Hematopoietic multipotent progenitor cell treated with erythropoietin and hydrocortisone succinate and interleukin-3 and kit ligand, for 15 days (in vitro differentiated cells): ENCODE data around the gene RNU1-2.
"Not testable (repeated sequence)": the region's sequence is repeated elsewhere in the genome, so short reads cannot be mapped to it uniquely, and the experiment has no call there.

ENCODE experiments used
- DNase-seq: peaks from one replicate; pipeline ENCODE4 v3.0.0-alpha.2; 2015; ENCODE audit warnings: low spot score

Gene RNU1-2

DNA sequence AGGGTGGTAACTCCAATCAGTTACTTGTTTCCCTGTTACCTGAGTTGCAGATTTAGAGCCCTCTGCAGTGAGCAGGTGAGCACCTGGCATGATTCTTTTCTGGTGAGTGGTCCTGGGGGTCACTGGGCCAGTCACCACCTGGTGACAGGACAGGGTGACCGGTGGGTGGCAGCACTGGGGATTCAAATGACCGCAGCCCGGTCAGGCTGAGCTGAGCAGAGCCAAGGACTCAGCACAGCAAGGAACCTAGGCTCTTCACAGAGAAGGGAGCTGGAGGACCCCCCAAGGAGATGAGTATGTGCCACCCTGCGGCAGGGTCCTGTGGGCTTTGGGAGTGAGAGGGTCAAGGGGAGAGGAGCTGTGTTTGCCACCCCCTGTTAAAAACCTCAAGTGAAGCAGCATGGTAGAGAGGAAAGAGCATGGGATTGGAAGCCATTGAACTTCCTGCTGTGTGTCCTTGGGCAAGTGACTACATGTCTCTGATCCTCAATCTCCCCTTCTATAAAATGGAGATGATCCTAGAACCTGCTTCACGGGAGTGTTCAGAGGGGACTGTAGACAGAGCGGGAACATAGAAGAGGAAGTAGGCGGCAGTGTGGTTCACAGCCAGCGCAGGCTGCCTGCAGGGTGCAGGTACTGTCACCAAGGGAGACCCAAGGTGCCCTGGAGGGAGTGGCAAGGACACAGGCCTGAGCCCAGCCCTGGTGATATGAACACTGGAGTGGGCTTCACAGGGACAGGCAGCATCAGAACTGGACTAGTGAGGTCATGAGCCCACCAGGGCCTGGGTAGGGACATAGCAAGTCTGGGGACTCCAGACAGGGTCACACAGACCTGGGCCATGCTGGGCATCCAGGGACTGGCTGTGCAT lies 16.3 kb downstream of the RNU1-2 start:
- DNase-seq, result not testable (repeated sequence)

DNA sequence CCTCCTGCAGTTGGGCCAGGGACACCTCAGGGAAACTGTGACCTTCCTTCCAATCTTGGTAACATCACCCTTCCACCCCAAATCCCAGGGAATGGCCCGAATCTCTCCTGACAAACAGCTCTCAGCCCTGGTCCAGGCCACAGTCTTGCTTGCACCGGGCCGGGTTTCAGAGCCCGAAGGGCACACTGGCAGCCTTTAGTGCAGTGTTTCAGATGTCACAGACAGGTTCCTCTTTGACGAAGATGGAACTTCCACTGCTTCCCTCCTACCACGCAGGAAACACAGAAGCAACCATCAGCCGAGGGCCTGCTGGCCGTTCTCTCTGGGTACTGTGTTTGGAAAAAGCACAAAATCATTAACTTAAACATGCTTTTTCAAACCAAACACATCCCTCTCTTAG lies 17.0 kb downstream of the RNU1-2 start:
- not testable (repeated sequence) for DNase-seq

DNA sequence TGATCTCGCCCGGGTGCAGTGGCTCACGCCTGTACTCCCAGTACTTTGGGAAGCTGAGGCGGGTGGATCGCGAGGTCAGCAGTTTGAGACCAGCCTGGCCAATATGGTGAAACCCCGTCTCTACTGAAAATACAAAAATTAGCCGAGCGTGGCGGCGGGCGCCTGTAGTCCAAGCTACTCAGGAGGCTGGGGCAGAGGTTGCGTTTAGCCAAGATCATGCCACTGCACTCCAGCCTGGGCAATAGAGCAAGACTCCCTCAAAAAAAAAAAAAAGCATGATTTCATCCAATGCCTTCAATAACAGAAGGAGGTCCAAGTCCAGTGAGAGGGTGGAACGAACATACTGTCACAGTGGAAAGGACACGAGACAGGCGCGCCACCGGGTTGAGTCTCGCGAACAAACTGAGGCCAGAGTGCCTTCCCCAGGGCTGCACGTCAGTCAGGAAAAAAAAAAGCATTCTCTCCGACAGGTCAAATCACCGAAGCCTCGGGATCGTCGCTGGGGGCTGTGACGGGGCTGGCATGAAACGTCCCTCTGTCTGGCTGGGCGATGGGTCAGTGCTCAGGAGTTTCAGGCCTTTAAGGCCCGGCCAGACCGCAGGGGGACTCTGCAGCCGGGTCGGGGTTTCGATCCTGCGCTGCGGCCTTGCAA lies 17.5 kb downstream of the RNU1-2 start:
- DNase-seq, result no peak

DNA sequence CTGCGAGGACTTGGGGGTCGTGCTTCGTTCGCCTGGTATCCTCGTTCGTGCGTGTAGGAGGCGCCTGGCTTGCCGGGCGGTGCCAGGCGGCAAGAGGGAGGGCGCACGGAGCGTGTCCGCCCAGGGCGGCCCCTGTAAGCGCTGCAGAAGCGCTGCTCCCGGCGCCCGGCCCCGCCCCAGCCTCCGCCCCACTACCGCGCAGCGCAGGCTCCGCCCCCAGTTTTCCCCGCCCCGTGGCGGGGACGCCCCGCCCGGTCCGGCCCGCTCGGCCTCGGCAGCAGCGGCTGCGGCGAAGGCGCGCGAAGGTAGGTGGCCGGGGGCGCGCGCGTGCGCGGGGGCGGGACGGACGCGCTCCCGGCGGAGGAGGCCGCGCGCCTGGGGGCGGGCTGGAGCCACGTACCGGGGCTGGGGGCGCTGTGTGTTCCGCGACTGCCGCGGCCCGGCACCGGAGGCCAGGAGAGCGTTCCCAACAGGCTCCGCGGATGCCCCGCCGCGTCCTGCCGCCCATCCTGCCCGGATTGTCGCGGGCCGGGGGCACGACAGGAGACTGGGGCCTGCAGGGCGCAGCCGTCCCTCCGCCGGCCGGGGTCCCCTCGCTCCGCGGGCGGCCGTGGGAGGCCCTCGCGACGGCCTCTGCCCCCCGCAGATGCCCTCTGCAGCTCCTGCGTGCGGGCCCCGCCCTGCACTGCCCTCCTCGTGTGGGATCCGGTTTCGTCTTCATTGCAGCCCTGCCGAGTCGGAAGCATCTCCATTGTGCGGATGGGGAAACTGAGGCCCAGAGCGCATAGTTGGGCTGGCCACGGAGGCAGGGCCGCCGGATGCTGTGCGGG lies 18.3 kb downstream of the RNU1-2 start:
- DNase-seq, result peak; percentile 93

DNA sequence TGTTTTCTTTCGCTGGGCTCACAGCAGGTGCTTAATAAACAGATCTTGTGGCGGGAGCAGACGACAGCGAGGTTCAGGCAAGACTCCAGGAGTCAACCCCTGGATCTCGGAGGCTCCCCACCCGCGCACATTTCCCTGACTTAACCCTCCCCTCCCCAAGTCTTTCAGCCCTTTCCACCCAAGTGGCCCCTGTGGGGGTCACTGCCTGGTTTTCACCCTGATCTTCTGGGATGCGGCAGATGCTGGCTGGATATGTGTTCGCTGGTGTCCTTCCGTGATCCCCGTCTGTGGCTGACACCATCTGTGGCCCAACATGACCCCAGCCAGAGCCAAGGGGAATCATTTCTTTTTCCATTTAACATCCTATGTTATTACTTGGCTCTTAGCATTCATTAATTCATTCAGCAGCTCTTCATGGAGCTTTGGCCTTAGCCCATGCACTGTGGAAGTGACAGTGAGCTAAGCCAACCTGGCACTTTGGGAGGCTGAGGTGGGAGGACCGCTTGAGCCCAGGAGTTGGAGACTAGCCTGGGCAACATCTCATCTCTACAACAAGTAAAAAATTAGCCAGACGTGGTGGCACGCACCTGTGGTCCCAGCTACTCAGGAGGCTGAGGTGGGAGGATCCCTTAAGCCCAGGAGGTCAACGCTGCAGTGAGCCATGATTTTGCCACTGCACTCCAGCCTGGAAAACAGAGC lies 19.3 kb downstream of the RNU1-2 start:
- not testable (repeated sequence) for DNase-seq

DNA sequence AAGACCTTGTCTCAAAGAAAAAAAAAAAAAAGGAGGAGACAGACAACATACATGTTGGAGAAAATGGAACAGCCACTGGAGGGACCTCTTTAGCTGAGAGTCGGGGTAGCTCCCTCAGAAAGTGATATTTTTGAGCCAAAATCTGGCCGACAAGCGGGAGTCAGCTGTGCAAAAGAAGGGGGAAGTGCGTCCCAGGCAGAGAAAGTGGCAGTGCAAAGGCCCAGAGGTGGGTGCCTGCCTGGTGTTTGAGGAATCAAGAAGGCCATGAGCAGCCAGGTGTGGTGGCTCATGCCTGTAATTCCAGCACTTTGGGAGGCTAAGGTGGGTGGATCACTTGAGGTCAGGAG lies 19.8 kb downstream of the RNU1-2 start:
- DNase-seq, result no peak

DNA sequence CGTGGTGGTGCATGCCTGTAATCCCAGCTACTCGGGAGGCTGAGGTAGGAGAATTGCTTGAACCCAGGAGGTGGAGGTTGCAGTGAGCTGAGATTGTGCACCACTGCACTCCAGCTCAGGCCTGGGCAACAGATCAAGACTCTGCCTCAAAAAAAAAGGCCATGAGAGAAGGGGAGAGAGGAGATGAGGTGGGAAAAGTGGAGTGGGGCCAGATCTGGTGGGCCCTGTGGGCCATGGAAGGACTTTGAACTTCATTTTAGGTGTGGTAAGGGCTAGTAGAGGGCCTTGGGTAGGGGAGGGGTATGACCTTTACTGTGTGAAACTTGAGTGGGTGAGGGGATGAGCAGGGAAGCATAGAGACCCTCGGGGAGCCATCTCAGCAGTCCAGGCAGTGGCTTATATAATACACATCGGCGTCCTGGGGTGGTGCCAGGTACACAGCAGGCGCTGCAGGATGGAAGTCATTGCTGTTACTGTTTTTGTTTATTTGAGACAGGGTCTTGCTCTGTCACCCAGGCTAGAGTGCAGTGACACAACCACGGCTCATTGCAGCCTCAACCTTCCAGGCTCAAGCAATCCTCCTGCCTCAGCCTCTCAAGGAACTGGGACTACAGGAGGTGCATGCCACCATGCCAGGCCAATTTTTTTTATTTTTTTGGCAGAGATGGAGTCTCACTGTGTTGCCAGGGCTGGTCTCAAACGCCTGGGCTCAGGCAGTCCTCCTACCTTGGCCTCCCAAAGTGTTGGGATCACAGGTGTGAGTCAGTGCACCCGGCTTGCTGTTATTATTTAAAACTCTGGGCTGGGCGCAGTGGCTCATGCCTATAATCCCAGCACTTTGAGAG lies 20.5 kb downstream of the RNU1-2 start:
- DNase-seq, result not testable (repeated sequence)

DNA sequence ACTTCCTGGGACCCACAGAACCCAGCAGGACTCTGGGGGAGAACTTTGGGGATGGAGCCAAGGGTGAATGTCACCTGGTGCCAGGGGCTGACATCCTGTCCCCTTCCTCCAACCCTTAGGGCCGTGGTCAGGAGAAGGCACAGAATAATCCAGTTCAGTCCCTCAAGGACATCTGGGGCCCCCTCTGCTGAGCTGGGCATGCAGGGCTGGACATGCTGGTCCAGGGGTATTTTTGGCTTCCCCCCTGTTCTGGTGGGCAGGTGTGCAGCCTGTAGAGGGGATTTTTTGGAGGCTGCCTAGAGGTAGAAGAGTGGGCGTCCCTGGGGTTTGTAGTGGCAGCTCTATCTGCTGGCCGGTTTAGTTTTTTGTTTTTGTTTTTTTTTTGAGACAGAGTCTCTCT lies 22.6 kb downstream of the RNU1-2 start:
- no peak for DNase-seq

DNA sequence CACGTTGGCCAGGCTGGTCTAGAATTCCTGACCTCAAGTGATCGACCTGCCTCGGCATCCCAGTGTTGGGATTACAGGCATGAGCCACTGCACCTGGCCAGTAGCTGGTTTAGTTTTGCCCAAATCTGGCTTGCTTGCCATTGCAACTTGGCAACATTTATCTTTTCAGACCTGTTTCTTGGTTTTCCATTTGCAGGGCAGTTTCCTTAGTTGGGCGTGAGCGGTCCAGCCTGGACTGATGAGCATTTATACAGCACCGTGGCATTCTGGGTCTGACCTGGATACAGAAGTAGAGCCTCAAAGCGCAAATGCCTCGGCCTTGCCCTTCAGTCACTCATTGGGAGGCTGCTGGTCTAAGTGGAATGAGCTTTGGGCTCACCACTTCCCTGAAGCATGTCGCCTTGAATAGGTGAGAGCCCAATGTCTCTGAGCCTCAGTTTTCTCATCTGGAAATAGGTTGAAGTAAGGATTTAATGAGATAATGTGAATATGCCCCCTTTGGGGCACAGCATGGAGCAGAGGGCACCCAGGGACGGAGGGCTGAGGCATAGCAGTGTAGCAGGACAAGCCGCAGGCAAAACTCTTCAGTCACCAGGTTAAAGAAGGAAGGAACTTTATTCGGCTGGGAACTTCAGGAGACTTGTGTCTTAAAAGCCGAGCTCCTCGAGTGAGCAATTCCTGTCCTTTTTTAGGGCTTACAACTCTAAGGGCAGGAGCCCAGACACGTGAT lies 23.3 kb downstream of the RNU1-2 start:
- DNase-seq, result not testable (repeated sequence)

DNA sequence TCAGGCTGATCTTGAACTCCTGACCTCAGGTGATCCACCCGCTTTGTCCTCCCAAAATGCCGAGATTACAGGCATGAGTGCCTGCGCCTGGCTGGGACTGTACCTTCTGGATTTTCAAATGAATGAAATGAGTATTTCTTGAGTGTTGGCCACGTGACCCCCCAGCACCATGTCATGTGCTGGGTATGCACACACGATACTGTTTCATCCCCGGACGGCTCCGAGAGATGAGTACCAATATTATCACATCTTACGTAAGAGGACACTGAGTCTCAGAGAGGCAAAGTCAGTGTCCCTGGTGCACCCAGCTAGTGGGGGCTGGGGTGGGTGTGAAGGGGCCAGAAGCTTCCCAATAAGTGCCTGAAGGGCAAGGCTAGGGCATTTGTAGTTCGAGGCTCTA lies 25.2 kb downstream of the RNU1-2 start:
- DNase-seq, result no peak

DNA sequence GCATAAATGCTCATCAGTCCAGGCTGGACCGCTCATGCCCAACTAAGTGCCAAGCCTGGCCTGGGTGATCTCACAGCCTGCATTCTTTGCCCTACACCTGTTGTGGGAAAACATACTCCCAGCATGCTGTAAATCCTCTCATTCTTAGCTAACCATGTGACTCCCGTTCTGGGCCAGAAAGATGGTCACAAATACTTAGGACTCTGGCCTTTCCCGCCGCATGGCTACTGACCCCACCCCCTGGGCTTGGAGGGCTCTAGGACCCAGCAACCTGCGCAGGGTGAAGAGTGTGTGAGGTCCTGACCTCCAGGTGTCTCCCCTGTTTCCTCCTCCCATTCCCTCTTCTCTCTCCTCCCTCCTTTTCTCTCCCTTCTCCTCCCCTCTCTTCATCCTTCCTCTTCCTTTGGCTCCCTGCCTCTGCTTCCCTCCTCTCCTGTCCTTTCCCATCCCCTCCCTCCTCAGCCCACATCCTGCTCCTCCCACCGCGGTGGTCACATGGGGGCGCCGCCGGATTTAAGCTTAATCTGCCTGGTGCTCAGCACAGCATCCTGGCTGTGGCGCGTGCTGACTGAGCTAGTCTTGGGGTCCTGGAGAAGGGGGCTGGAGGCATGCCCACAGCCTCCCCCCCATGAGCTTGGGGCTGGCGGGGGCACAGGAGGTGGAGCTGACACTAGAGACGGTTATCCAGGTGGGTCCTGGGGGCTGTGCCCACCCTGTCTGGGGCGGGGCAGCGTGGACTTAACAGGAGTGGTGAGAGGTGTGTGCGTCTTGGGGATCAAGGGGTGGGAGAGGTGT lies 25.8 kb downstream of the RNU1-2 start, which contains the start of gene CROCC:
Gene CROCC (plus strand): TSS at position 541 of the 795 bp plus-strand sequence. CDS start 88 bp downstream, at position 629.
- DNase-seq, result no peak

DNA sequence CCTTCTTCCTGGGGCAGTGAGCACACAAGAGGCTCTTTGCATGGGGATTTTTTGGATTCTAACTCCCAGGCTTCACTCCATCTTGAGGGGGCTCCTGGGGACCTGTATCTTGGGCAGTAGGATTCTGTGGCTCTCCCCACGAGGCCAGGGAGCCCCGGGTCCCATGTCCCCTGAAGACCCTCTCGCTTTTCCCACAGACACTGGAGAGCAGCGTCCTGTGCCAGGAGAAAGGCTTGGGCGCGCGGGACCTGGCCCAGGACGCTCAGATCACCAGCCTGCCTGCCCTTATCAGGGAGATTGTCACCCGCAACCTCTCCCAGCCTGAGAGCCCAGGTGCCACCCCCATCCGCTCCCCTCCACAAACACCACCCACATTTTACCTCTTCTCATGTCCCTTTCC lies 26.7 kb downstream of the RNU1-2 start:
- DNase-seq, result no peak

DNA sequence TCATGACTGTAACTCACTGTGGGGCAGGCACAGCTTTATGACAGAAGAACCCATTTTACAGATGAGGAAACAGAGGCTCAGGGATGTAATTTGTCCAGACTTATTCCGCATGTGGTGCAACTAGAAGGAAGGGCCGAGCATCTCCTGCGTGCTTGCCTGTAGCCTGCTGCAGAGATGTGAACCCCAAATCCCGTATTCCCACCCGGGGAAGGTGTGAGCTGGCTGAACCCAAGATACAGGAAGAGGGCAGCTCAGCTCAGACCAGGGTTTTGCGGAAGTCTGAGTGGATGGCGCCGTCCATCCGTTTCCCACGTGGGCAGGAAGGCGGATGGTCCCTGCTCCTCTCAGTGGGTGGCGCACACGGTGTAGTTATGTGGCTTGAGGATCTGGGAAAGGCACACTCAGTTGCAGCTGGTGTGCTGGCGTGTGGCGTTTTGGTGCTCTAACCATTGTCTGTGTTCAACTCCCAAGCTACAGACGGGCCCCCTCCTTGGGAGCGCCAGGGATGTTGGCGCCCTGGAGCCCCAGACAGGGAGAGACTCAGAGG lies 27.2 kb downstream of the RNU1-2 start:
- no peak for DNase-seq

DNA sequence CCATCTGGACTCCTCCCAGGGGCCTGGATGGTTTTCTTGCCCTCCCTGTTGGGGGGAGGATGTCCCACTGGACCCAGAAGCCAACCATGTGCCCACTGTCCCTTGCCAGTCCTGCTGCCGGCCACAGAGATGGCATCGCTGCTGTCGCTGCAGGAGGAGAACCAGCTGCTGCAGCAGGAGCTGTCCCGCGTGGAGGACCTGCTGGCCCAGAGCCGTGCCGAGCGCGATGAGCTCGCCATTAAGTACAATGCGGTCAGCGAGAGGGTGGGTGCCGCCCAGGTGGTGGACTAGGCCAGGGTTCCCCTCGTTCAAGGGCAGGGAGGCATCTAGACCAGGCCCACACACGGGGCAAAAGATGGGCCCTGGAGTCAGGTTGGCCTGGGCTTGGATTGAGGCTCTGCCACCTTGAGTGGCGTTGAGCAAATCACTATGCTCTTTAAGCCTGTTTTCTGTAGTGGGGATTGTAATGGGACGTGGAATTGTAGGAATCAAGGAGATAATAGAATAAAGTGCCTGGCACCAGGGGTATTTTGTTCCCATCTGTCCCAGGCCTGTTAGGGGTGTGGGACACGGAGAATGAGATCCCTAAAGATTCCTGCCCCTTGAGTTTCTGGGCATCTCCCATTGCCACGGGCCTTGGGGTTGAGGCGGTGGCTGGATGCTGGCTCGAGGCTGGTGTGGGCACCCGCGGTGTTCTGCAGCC lies 28.6 kb downstream of the RNU1-2 start:
- no peak for DNase-seq

DNA sequence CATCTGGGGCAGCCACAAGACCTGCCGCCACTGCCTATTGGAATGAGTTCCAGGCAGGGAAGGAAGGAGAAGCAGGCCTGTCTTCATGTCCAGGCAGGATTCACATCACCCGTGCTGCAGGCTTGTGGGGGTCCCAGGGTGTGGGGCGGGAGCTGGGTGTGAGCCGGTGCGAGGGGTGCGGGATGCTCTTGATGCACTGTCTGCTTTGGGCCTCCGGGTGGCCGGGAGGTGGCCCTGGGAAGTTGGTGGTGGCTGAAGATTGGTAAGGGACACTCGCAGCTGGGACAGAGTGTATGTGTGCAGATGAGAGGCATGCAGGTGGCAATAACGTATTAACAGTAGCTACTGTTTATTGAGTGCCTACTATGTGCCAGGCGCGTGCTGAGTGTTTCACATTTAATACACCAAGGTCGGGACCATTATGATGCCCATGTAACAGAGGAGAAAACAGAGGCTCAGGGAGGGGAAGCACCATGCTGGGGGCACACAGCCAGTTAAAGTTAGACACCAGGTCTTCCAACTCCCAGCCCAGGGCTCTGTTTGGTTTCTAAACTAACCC lies 29.2 kb downstream of the RNU1-2 start:
- no peak for DNase-seq

DNA sequence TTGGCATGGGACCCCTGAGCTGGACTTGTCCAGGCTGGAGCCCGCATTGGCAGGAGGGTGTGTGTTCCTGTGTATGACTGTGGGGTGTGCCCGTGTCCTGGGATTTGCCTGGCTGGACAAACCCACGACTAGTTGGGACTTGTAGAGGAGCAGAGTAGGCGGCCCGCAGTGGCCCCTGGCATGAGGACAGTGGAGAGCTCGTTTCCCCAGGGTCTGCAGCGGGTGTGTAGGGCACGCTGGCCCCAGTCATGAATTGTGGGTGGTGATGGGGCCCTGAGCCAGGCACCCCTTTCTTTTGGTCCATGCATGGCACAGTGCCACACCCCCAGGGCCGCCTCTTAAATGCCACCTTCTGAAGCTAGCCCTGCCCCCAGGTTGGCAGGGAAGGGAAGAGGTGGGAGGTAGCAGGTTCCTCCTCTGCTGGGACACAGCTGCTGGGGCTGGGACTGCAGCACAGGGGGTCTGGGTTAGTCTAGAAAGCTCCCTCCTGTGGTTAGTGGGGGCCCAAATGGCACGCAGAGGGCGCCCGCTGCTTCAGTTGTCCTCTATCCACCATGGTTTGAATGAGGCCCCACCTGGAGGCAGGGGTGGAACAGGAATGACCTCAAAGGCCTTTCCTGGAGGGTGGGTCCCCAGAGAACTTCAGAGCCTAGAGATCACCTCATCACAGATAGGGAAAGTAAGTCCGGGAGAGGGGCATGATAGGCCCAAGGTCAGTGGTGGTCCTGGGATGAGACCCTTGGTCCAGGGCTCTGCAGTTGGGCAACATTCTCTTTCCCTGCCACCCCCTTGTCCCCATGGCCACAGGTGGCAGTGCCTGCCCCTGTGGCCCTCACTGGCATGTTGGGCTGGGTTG lies 30.1 kb downstream of the RNU1-2 start:
- DNase-seq, result no peak

DNA sequence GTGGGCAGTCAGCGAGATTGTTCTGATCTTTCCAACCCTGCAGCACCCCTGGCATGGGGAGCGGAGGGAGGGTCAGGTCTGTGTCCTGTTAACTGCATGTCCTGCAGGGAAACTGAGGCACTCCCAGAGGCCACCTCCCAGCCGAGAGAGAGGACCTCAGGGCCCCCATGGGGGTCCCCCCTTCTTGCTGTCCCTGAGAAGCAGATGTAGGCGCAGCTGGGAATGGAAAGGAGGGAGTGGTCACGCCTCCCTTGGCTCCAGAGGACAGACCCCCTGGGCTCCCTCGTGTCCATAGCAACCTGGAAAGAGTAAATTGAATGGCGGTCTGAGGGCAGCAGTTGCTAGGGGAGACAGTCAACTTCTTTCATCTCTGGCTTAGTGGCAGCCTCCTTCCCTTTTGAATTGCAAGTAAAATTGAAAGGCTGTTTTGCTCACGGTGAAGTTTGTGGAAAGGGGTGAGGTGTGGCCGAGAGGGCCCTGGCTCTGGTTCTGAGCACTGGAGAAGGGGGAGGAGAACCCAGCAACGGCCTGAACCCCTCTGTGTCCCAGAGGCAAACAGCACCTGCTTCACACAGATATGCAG lies 30.8 kb downstream of the RNU1-2 start:
- no peak for DNase-seq
